ENCODE measurements around the gene C1GALT1C1.

GRCh38 chrX:120642871-120643270, 13.0 kb upstream of the C1GALT1C1 start:
- TF ChIP-seq ZNF274 (IDR thresholded peaks at IDR 0.05; ENCODE audit: low read depth, low read length), result no peak
- TF ChIP-seq YY1 (IDR thresholded peaks at IDR 0.05; ENCODE audit: insufficient read depth, insufficient read length), result no peak
- TF ChIP-seq SUZ12 (IDR thresholded peaks at IDR 0.05; ENCODE audit: extremely low read depth, insufficient read depth, insufficient read length), result no peak

All from NT2/D1 (cell line).